ENCODE results near the gene ZNF521. TPM values are rescaled to one million over a fixed set of nuclear protein-coding genes. Genes with fewer than 3 reads are reported as not detected.

Gene ZNF521
- total and polyA plus RNA-seq, 8 donors, result 16.6 to 60.6 (median 47.3) TPM

GRCh38 chr18:25243754-25244153, 108.2 kb downstream of the ZNF521 start:
- ATAC-seq, result no peak
- intact Hi-C loops (cut with DNase I), result no loop called here
- TF ChIP-seq CTCF (IDR thresholded peaks at IDR 0.05), result no peak

GRCh38 chr18:25243257-25243656, 108.7 kb downstream of the ZNF521 start:
- Histone ChIP-seq H3K27me3 (no peaks in the 10 kb centered on the region), H3K4me3 (no peak overlapping the region), H3K9me3 (no peaks in the 10 kb centered on the region), H3K27ac (no peak overlapping the region), H3K36me3 (no peaks in the 10 kb centered on the region), H3K4me1 (peaks cover 8 to 14% of the 10 kb centered on the region in 2 donors)
- no peak for DNase-seq
- TF ChIP-seq CTCF (IDR thresholded peaks at IDR 0.05), result no peak
- intact Hi-C loops (cut with DNase I), result no loop called here
- no peak for ATAC-seq

More at GRCh38 chr18:25243754-25244153, 108.2 kb downstream of the ZNF521 start:
- Histone ChIP-seq H3K36me3 (no peaks in the 10 kb centered on the region), H3K4me3 (no peak overlapping the region), H3K9me3 (no peaks in the 10 kb centered on the region), H3K4me1 (peaks cover 13 to 14% of the 10 kb centered on the region in 2 donors), H3K27ac (no peak overlapping the region), H3K27me3 (no peaks in the 10 kb centered on the region)
- DNase-seq, result no peak

- TF ChIP-seq CTCF (IDR thresholded peaks at IDR 0.05), result no peak
- Histone ChIP-seq H3K4me1 (peaks cover 6 to 11% of the 10 kb centered on the region in 2 donors), H3K27ac (no peak overlapping the region), H3K4me3 (no peak overlapping the region), H3K9me3 (no peaks in the 10 kb centered on the region), H3K27me3 (no peaks in the 10 kb centered on the region), H3K36me3 (no peaks in the 10 kb centered on the region)
- ATAC-seq (no peak), DNase-seq (no peak)
- intact Hi-C loops (cut with DNase I), result no loop called here
Observed at GRCh38 chr18:25240420-25240770, 111.6 kb downstream of the ZNF521 start.

GRCh38 chr18:25239581-25240419, 112.2 kb downstream of the ZNF521 start:
- no peak overlapping the region for H3K27ac ChIP-seq
- TF ChIP-seq CTCF (IDR thresholded peaks at IDR 0.05), result no peak
- DNase-seq (peak in 1 of 4 donors; percentile 41), ATAC-seq (no peak)
- H3K4me3 ChIP-seq, result no peak overlapping the region
- no peaks in the 10 kb centered on the region for H3K9me3 ChIP-seq
- H3K36me3 ChIP-seq, result no peaks in the 10 kb centered on the region
- H3K4me1 ChIP-seq, result peaks cover 6 to 11% of the 10 kb centered on the region in 2 donors
- intact Hi-C loops (cut with DNase I), result loop anchor here in 1 of 2 donors (10.0 kb wide), 1 partner anchor 105 kb away; no protein-coding TSS in a partner anchor
- H3K27me3 ChIP-seq, result no peaks in the 10 kb centered on the region

- Histone ChIP-seq H3K27ac (no peak overlapping the region), H3K27me3 (no peaks in the 10 kb centered on the region), H3K36me3 (no peaks in the 10 kb centered on the region), H3K4me3 (no peak overlapping the region), H3K4me1 (peaks cover 7 to 11% of the 10 kb centered on the region in 2 donors), H3K9me3 (no peaks in the 10 kb centered on the region)
- TF ChIP-seq CTCF (IDR thresholded peaks at IDR 0.05), result no peak
- ATAC-seq (no peak), DNase-seq (no peak)
- intact Hi-C loops (cut with DNase I), result loop anchor here in 1 of 2 donors (10.0 kb wide), 1 partner anchor 106 kb away; no protein-coding TSS in a partner anchor
Observed at GRCh38 chr18:25239151-25239550, 112.8 kb downstream of the ZNF521 start.

All from left lung (tissue), 10 donors.